GM23338 (cell line): ENCODE measurements around the gene CCDC30. TPM values are rescaled to one million over a fixed set of nuclear protein-coding genes. Genes with fewer than 3 reads are reported as not detected.

Experiments used
- ATAC-seq: fragments of 200-7000 bp; cut with Tn5 transposase; 3 replicates; pipeline ENCODE4 v1.9.1; 2020
- DNase-seq: peaks from one replicate; pipeline ENCODE4 v3.0.0-alpha.2; 2015; ENCODE audit warnings: low spot score
- H2AFZ ChIP-seq: fragments of 200-600 bp; sonication (generic); 2 replicates; pipeline ENCODE4 v1.8.0; 2016; ENCODE audit warnings: antibody characterized with exemption, mild to moderate bottlenecking, moderate library complexity
- H3F3A ChIP-seq: fragments of 200-600 bp; sonication (generic); replicated peaks from 2 replicates; pipeline ENCODE4 v1.8.0; 2017; ENCODE audit warnings: antibody characterized with exemption, mixed run types, low read depth
- H3K27ac ChIP-seq: fragments of 200-600 bp; sonication (generic); 2 replicates; pipeline ENCODE4 v1.6.1; 2016; ENCODE audit warnings: low read depth
- H3K27me3 ChIP-seq: fragments of 200-600 bp; sonication (generic); 2 replicates; pipeline ENCODE4 v1.8.0; 2016; ENCODE audit warnings: mild to moderate bottlenecking, mixed run types, moderate library complexity; ENCODE audit not compliant: insufficient read depth
- H3K36me3 ChIP-seq: fragments of 200-600 bp; sonication (generic); 2 replicates; pipeline ENCODE4 v1.8.0; 2016; ENCODE audit warnings: mild to moderate bottlenecking; ENCODE audit not compliant: insufficient read depth
- H3K4me1 ChIP-seq: fragments of 200-600 bp; sonication (generic); 2 replicates; pipeline ENCODE4 v1.8.0; 2016; ENCODE audit warnings: mild to moderate bottlenecking, moderate library complexity; ENCODE audit not compliant: insufficient read depth
- H3K4me2 ChIP-seq: fragments of 200-600 bp; sonication (generic); 2 replicates; pipeline ENCODE4 v1.7.1; 2017; ENCODE audit warnings: mixed run types
- H3K4me3 ChIP-seq: fragments of 200-600 bp; sonication (generic); 2 replicates; pipeline ENCODE4 v1.6.1; 2016; ENCODE audit warnings: mixed run types
- H3K79me2 ChIP-seq: fragments of 200-600 bp; sonication (generic); replicated peaks from 2 replicates; pipeline ENCODE4 v1.8.0; 2017; ENCODE audit warnings: mild to moderate bottlenecking; ENCODE audit not compliant: insufficient read depth
- H3K9me2 ChIP-seq: fragments of 200-600 bp; sonication (generic); 2 replicates; pipeline ENCODE4 v1.8.0; 2017; ENCODE audit not compliant: insufficient read depth
- H4K20me1 ChIP-seq: fragments of 200-600 bp; sonication (generic); replicated peaks from 2 replicates; pipeline ENCODE4 v1.8.0; 2017; ENCODE audit warnings: mild to moderate bottlenecking; ENCODE audit not compliant: insufficient read depth
- H3K27ac Mint-ChIP-seq: 2 replicates; pipeline ENCODE4 v1.8.0; 2020; ENCODE audit warnings: inconsistent platforms, mild to moderate bottlenecking, moderate library complexity, mixed read lengths
- H3K27me3 Mint-ChIP-seq: 3 replicates; pipeline ENCODE4 v1.8.0; 2022; ENCODE audit warnings: low read depth, mild to moderate bottlenecking, moderate library complexity, mixed read lengths, inconsistent platforms; ENCODE audit not compliant: insufficient read depth, poor library complexity
- H3K36me3 Mint-ChIP-seq: 3 replicates; pipeline ENCODE4 v1.8.0; 2021; ENCODE audit warnings: low read depth, mild to moderate bottlenecking, inconsistent platforms, moderate library complexity, mixed read lengths
- H3K4me1 Mint-ChIP-seq: 3 replicates; pipeline ENCODE4 v1.8.0; 2020; ENCODE audit warnings: mild to moderate bottlenecking, inconsistent platforms, mixed read lengths
- H3K4me3 Mint-ChIP-seq: 3 replicates; pipeline ENCODE4 v1.8.0; 2021; ENCODE audit warnings: moderate library complexity, mild to moderate bottlenecking, inconsistent platforms, mixed read lengths
- H3K9me3 Mint-ChIP-seq: 3 replicates; pipeline ENCODE4 v1.8.0; 2020; ENCODE audit warnings: moderate library complexity, mild to moderate bottlenecking, inconsistent platforms, mixed read lengths
- CREB1 ChIP-seq: fragments of 250-450 bp; sonication (Bioruptor Pico); IDR thresholded peaks from 2 replicates; pipeline ENCODE4 v1.5.0; 2020; ENCODE audit warnings: low read depth, mild to moderate bottlenecking, moderate library complexity
- POLR2AphosphoS5 ChIP-seq: IDR thresholded peaks from 2 replicates; pipeline ENCODE4 v1.6.1; 2016; ENCODE audit warnings: antibody characterized with exemption, low read depth
- ZNF114 ChIP-seq: fragments of 250-450 bp; sonication (Bioruptor Pico); IDR thresholded peaks from 2 replicates; pipeline ENCODE4 v1.5.0; 2020; ENCODE audit warnings: mild to moderate bottlenecking, moderate library complexity
- ZNF462 ChIP-seq: fragments of 250-450 bp; sonication (Bioruptor Pico); IDR thresholded peaks from 2 replicates; pipeline ENCODE4 v1.5.0; 2020; ENCODE audit warnings: mild to moderate bottlenecking, moderate library complexity
- polyA plus RNA-seq: library from polyadenylated mRNA; unstranded; fragments of >200 nt; fragmentation: Nextera tagmentation; extraction: Ambion mirVana; gene quantifications from 2 replicates; pipeline ENCODE4 v1.2.1, GENCODE V29; 2016
- total RNA-seq: library from RNA; depleted of rRNA; stranded (reverse); fragments of >200 nt; shearing (Covaris generic); gene quantifications from 2 replicates; pipeline ENCODE4 v1.2.3, GENCODE V29; 2014

The CCDC30 gene
- total and polyA plus RNA-seq, 2 experiments from 2014 or later, result 0.56 to 1.8 TPM

DNA sequence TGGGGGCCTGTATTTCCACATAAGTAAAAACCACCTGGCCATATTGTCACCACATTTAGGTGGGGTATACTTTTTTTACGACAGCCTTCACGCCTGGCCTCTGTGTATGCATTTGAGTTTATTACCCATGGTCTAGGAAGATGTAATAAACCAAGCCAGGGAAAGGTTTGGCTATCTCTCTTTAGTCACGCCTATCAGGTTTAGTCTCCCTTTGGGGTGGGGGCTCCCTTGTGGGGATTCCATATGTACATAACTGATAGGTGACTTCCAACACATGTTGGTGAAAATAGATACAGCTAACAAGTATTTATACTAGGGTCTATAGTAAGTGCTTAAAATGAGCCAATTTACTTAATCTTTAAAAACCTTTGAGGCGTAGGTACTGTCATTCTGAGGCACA is 223.3 kb downstream of the CCDC30 start:
- H3K27me3 Mint-ChIP-seq, result peaks cover 12% of the 10 kb centered on the region
- no peak overlapping the region for H2AFZ ChIP-seq
- peaks cover 15% of the 10 kb centered on the region for H3K36me3 ChIP-seq
- H3K4me3 Mint-ChIP-seq, result peak overlapping the region; percentile 56
- H3K9me3 Mint-ChIP-seq, result peaks cover 3% of the 10 kb centered on the region; the same call in 2 of the 3 replicates
- H4K20me1 ChIP-seq, result peaks cover 79% of the 10 kb centered on the region
- ATAC-seq, result no peak
- no peaks in the 10 kb centered on the region for H3K9me2 ChIP-seq
- peaks cover 64% of the 10 kb centered on the region for H3K4me1 Mint-ChIP-seq
- DNase-seq, result no peak
- no peak overlapping the region for H3K27ac Mint-ChIP-seq
- peaks cover 89% of the 10 kb centered on the region for H3K79me2 ChIP-seq
- H3K27ac ChIP-seq, result no peak overlapping the region
- H3F3A ChIP-seq, result no peaks in the 10 kb centered on the region
- peaks cover 56% of the 10 kb centered on the region for H3K36me3 Mint-ChIP-seq
- TF ChIP-seq ZNF114, result no peak
- H3K27me3 ChIP-seq, result no peaks in the 10 kb centered on the region
- H3K4me3 ChIP-seq, result peak overlapping the region; percentile 84
- peaks cover 52% of the 10 kb centered on the region for H3K4me1 ChIP-seq
- H3K4me2 ChIP-seq, result peak overlapping the region; percentile 92

DNA sequence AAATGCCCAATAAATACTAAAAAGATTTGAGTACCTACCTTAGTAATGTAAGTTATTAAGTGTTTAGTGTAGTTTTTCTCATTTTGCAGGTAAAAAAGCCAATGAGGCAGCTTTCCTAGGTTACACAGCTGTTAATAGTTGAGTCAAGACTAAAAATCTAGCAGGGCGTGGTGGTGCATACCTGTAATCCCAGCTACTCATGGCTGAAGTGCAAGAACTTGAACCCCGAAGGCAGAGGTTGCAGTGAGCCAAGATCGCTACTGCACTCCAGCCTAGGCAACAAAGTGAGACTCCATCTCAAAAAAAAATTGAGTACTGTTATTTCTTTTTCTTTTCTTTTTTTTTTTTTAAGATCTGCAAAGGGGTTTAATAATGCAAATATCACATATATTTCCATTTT is 226.8 kb downstream of the CCDC30 start:
- peaks cover 68% of the 10 kb centered on the region for H3K4me1 Mint-ChIP-seq
- H3K79me2 ChIP-seq, result peaks cover 100% of the 10 kb centered on the region
- H3K27me3 Mint-ChIP-seq, result no peaks in the 10 kb centered on the region
- peaks cover 19% of the 10 kb centered on the region for H3K36me3 ChIP-seq
- H3K9me3 Mint-ChIP-seq, result no peaks in the 10 kb centered on the region
- ATAC-seq (no peak), DNase-seq (no peak)
- no peak overlapping the region for H3K27ac Mint-ChIP-seq
- no peak overlapping the region for H3K4me3 ChIP-seq
- H3K4me3 Mint-ChIP-seq, result no peak overlapping the region
- no peak overlapping the region for H2AFZ ChIP-seq
- no peaks in the 10 kb centered on the region for H3K9me2 ChIP-seq
- peaks cover 56% of the 10 kb centered on the region for H3K36me3 Mint-ChIP-seq
- peaks cover 50% of the 10 kb centered on the region for H3K4me1 ChIP-seq
- TF ChIP-seq ZNF462, result no peak
- TF ChIP-seq CREB1, result no peak
- TF ChIP-seq POLR2AphosphoS5, result no peak
- H3K4me2 ChIP-seq, result peak overlapping the region; percentile 36; the same call in 1 of the 2 replicates
- no peaks in the 10 kb centered on the region for H3K27me3 ChIP-seq
- H4K20me1 ChIP-seq, result peaks cover 100% of the 10 kb centered on the region
- H3F3A ChIP-seq, result 0 out of 2 replicates have a peak, but pooled peaks cover 3% of the 10 kb centered on the region
- no peak overlapping the region for H3K27ac ChIP-seq
